HepG2 (cell line): ENCODE data around the gene MTA1. TPM values are rescaled to one million over a fixed set of nuclear protein-coding genes. Genes with fewer than 3 reads are reported as not detected.

Experiments
- FOXK2 ChIP-seq: fragments of 450-650 bp; IDR thresholded peaks from 2 replicates; pipeline ENCODE4 v1.6.1; 2016
- PITX1 ChIP-seq: sonication (generic); formaldehyde crosslinking; IDR thresholded peaks from 2 replicates; pipeline ENCODE4 v1.5.1; 2020; ENCODE audit warnings: mild to moderate bottlenecking, missing genetic modification reagents
- SP140L ChIP-seq: sonication (generic); formaldehyde crosslinking; IDR thresholded peaks from 2 replicates; pipeline ENCODE4 v1.4.0; 2020; ENCODE audit warnings: missing genetic modification reagents, borderline replicate concordance
- ZBTB4 ChIP-seq: sonication (generic); formaldehyde crosslinking; IDR thresholded peaks from 2 replicates; pipeline ENCODE4 v1.4.0; 2020; ENCODE audit warnings: missing genetic modification reagents, mild to moderate bottlenecking, borderline replicate concordance
- ZBTB42 ChIP-seq: sonication (generic); formaldehyde crosslinking; IDR thresholded peaks from 2 replicates; pipeline ENCODE4 v1.5.0; 2020; ENCODE audit warnings: mild to moderate bottlenecking, missing genetic modification reagents
- ZNF136 ChIP-seq: sonication (generic); formaldehyde crosslinking; IDR thresholded peaks from 2 replicates; pipeline ENCODE4 v1.8.1; 2022; ENCODE audit warnings: low read depth, mild to moderate bottlenecking, moderate library complexity, missing genetic modification reagents
- ZNF460 ChIP-seq: sonication (generic); formaldehyde crosslinking; IDR thresholded peaks from 2 replicates; pipeline ENCODE4 v1.5.1; 2020; ENCODE audit warnings: missing genetic modification reagents, mild to moderate bottlenecking, borderline replicate concordance
- ZNF605 ChIP-seq: sonication (generic); formaldehyde crosslinking; IDR thresholded peaks from 2 replicates; pipeline ENCODE4 v1.8.0; 2022; ENCODE audit warnings: mild to moderate bottlenecking, missing genetic modification reagents
- ZSCAN12 ChIP-seq: sonication (generic); formaldehyde crosslinking; IDR thresholded peaks from 2 replicates; pipeline ENCODE4 v1.9.0; 2021; ENCODE audit warnings: mild to moderate bottlenecking, missing genetic modification reagents
- polyA plus RNA-seq, 8 experiments: library from polyadenylated mRNA; depleted of rRNA in 3 of 8; stranded (reverse) in 7 of 8; unstranded in 1 of 8; fragments of >200 nt; fragmentation: Illumina TruSeq in 4 of 8; extraction: Trizol in 4 of 8; gene quantifications; 2 replicates each; pipeline versions ENCODE4 v1.2.1 to v1.2.3, GENCODE V29; 2011 to 2016; ENCODE audit warnings: low read depth in 4 of 8, missing spikeins in 1 of 8, mixed read lengths in 1 of 8; ENCODE audit not compliant: insufficient read depth in 1 of 8
- total RNA-seq, 5 experiments: library from RNA; depleted of rRNA; stranded (reverse); fragments of >200 nt; fragmentation: Illumina TruSeq; extraction: Trizol; gene quantifications; 2 replicates each; pipeline ENCODE4 v1.2.3, GENCODE V29; 2016; ENCODE audit warnings: low read depth in 1 of 5
- TF ChIP-seq, protein P1 (sequence below), 2 experiments: fragments of 450-650 bp in 1 of 2; sonication (generic) in 1 of 2; formaldehyde crosslinking in 1 of 2; IDR thresholded peaks; 2 replicates each; pipeline versions ENCODE4 v1.6.1 to v1.8.0; 2016 to 2022; ENCODE audit warnings: antibody characterized with exemption in 1 of 2, mild to moderate bottlenecking in 1 of 2, missing genetic modification reagents in 1 of 2
- TF ChIP-seq, protein P2 (sequence below): sonication (generic); formaldehyde crosslinking; IDR thresholded peaks from 2 replicates; pipeline ENCODE4 v1.4.0; 2020; ENCODE audit warnings: mild to moderate bottlenecking, low read depth, missing genetic modification reagents

MTA1 gene
- total and polyA plus RNA-seq, 2 of the 13 experiments (the other 11 are each of a cell fraction or from before 2014, with no cell fraction given), result 35.2 to 85.8 TPM

DNA sequence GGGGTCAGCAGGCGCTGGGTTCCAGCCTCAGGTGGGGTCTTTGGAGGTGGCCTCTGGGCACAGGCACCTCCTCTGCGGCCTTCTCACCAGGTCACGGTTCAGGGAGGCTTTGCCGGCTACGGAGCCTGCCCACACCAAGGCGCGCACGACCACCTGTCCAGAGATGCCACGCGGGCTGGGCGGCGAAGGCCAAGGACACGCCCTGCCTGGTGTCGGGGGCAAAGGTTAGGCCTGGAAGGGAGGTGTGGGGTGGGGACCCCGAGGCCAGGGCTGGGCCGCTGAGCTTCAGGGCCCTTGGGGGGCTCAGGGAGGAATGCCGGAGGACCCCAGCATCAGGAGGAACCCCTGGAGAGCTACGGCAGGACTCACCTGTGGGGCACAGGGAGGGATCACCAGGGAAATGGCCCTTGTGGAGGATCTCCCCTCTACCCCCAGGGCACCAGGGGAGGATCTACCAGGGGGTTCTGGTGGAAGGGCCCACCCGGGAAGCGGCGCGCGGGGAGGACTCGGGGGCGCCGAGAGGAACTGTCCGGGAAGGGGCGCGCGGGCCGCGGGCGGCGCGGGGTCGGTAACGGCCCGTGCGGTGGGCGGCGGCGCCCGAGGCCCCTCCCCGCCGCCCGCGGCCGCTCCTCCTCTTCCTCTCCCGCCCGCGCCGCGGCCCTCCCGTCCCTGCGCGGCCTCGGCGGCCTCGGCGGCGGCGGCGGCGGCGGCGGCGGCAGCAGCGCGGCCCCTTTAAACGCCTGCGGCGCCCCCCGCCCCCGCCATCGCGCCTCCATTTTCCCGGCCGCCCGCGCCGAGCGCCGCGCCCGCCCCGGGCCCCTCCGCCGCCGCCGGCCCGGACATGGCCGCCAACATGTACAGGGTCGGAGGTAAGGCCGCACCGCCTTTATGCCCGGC lies at the start of gene MTA1 (continued):
- TF ChIP-seq, protein P1, sequence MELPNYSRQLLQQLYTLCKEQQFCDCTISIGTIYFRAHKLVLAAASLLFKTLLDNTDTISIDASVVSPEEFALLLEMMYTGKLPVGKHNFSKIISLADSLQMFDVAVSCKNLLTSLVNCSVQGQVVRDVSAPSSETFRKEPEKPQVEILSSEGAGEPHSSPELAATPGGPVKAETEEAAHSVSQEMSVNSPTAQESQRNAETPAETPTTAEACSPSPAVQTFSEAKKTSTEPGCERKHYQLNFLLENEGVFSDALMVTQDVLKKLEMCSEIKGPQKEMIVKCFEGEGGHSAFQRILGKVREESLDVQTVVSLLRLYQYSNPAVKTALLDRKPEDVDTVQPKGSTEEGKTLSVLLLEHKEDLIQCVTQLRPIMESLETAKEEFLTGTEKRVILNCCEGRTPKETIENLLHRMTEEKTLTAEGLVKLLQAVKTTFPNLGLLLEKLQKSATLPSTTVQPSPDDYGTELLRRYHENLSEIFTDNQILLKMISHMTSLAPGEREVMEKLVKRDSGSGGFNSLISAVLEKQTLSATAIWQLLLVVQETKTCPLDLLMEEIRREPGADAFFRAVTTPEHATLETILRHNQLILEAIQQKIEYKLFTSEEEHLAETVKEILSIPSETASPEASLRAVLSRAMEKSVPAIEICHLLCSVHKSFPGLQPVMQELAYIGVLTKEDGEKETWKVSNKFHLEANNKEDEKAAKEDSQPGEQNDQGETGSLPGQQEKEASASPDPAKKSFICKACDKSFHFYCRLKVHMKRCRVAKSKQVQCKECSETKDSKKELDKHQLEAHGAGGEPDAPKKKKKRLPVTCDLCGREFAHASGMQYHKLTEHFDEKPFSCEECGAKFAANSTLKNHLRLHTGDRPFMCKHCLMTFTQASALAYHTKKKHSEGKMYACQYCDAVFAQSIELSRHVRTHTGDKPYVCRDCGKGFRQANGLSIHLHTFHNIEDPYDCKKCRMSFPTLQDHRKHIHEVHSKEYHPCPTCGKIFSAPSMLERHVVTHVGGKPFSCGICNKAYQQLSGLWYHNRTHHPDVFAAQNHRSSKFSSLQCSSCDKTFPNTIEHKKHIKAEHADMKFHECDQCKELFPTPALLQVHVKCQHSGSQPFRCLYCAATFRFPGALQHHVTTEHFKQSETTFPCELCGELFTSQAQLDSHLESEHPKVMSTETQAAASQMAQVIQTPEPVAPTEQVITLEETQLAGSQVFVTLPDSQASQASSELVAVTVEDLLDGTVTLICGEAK (IDR thresholded peaks at IDR 0.05), result no peak
- TF ChIP-seq, protein P1 (CRISPR knock-in tag; IDR thresholded peaks at IDR 0.05), result peak; percentile 69; the same call in 1 of the 2 replicates
- TF ChIP-seq ZBTB4 (no peak), ZSCAN12 (CRISPR knock-in tag) (no peak), FOXK2 (no peak), ZBTB42 (CRISPR knock-in tag) (no peak; the same call in 1 of the 2 replicates), ZNF605 (CRISPR knock-in tag) (peak; percentile 85; the same call in 1 of the 2 replicates), SP140L (CRISPR knock-in tag) (no peak), PITX1 (CRISPR knock-in tag) (peak; percentile 84), ZNF460 (CRISPR knock-in tag) (no peak), ZNF136 (no peak)
- TF ChIP-seq, protein P2, sequence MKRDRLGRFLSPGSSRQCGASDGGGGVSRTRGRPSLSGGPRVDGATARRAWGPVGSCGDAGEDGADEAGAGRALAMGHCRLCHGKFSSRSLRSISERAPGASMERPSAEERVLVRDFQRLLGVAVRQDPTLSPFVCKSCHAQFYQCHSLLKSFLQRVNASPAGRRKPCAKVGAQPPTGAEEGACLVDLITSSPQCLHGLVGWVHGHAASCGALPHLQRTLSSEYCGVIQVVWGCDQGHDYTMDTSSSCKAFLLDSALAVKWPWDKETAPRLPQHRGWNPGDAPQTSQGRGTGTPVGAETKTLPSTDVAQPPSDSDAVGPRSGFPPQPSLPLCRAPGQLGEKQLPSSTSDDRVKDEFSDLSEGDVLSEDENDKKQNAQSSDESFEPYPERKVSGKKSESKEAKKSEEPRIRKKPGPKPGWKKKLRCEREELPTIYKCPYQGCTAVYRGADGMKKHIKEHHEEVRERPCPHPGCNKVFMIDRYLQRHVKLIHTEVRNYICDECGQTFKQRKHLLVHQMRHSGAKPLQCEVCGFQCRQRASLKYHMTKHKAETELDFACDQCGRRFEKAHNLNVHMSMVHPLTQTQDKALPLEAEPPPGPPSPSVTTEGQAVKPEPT (CRISPR knock-in tag), result 0 out of 2 replicates have a peak, but pooled peaks have one; percentile 23
